A549 (cell line): ENCODE measurements around the gene TBC1D25. TPM values are rescaled to one million over a fixed set of nuclear protein-coding genes. Genes with fewer than 3 reads are reported as not detected.

Experiments used
- ATAC-seq, 2 experiments: fragments of 200-7000 bp in 1 of 2; fragments of >200 bp in 1 of 2; cut with Nextera tagmentation in 1 of 2; cut with Tn5 transposase in 1 of 2; 3 replicates each; pipeline versions ENCODE4 v1.8.0 to v1.9.1; 2018 to 2020; ENCODE audit warnings: mild to moderate bottlenecking in 1 of 2, moderate library complexity in 1 of 2
- CTCF ChIA-PET: fragments of 300-600 bp; sonication (Branson Sonifier 250); formaldehyde crosslinking; extraction: SDS; loops from one replicate; lab custom pipeline; 2021; ENCODE audit warnings: antibody characterized with exemption, inconsistent platforms; lab: Yijun Ruan, JAX
- POLR2A ChIA-PET: fragments of 350-600 bp; formaldehyde crosslinking; extraction: SDS; loops from one replicate; lab custom pipeline; 2021; ENCODE audit warnings: antibody characterized with exemption, inconsistent platforms; lab: Yijun Ruan, JAX
- DNase-seq, 2 experiments: peaks; one replicate each; pipeline versions ENCODE4 v3.0.0 to v3.0.0-alpha.2; 2011 to 2016; ENCODE audit warnings: low read depth in 1 of 2, low spot score in 1 of 2
- FAIRE-seq: peaks from 2 replicates; lab custom pipeline; 2011; peaks lifted over from hg19 to GRCh38; lab: Jason Lieb, UNC
- H3K27ac ChIP-seq, 2 experiments: fragments of >200 bp; sonication (Bioruptor Twin); formaldehyde crosslinking; 3 replicates each; pipeline ENCODE4 v1.5.1; 2016 to 2017
- H3K4me1 ChIP-seq: fragments of >200 bp; sonication (Bioruptor Twin); formaldehyde crosslinking; 3 replicates; pipeline ENCODE4 v1.6.1; 2016
- H3K4me2 ChIP-seq: fragments of >200 bp; sonication (Bioruptor Twin); formaldehyde crosslinking; 3 replicates; pipeline ENCODE4 v1.6.1; 2016
- H3K4me3 ChIP-seq: fragments of >200 bp; sonication (Bioruptor Twin); formaldehyde crosslinking; 3 replicates; pipeline ENCODE4 v1.5.1; 2016
- H3K9me3 ChIP-seq: fragments of >200 bp; sonication (Bioruptor Twin); formaldehyde crosslinking; 3 replicates; pipeline ENCODE4 v1.6.1; 2016
- BHLHE40 ChIP-seq: IDR thresholded peaks from 2 replicates; pipeline ENCODE4 v1.6.1; 2012; ENCODE audit warnings: low read depth, low read length, inconsistent platforms
- CEBPB ChIP-seq, 2 experiments: fragments of >200 bp in 1 of 2; sonication (Bioruptor Twin) in 1 of 2; formaldehyde crosslinking in 1 of 2; IDR thresholded peaks; 2 replicates each; pipeline ENCODE4 v1.6.1; 2012 to 2016
- CHD4 ChIP-seq: fragments of 200-600 bp; sonication (generic); IDR thresholded peaks from 2 replicates; pipeline ENCODE4 v1.6.1; 2016; ENCODE audit warnings: antibody characterized with exemption, mild to moderate bottlenecking, borderline replicate concordance
- EHF ChIP-seq: fragments of 250-450 bp; sonication (Bioruptor Pico); IDR thresholded peaks from 2 replicates; pipeline ENCODE4 v1.5.0; 2020; ENCODE audit warnings: mild to moderate bottlenecking
- ESRRA ChIP-seq: fragments of 150-350 bp; IDR thresholded peaks from 2 replicates; pipeline ENCODE4 v1.6.1; 2014; ENCODE audit warnings: mild to moderate bottlenecking, low read length, borderline replicate concordance
- FOSL2 ChIP-seq, 2 experiments: fragments of 450-650 bp in 1 of 2; fragments of >200 bp in 1 of 2; sonication (Bioruptor Twin) in 1 of 2; formaldehyde crosslinking; IDR thresholded peaks; 2 replicates each; pipeline versions ENCODE4 v1.5.0 to v1.6.1; 2016 to 2020; ENCODE audit warnings: mild to moderate bottlenecking in 1 of 2, moderate library complexity in 1 of 2
- GATA3 ChIP-seq: IDR thresholded peaks from 2 replicates; pipeline ENCODE4 v1.6.1; 2012; ENCODE audit warnings: borderline replicate concordance
- HDAC2 ChIP-seq: fragments of 200-600 bp; sonication (generic); IDR thresholded peaks from 2 replicates; pipeline ENCODE4 v1.6.1; 2016
- HES2 ChIP-seq: fragments of >200 bp; sonication (Bioruptor Twin); formaldehyde crosslinking; IDR thresholded peaks from 2 replicates; pipeline ENCODE4 v1.6.1; 2016
- HOXB13 ChIP-seq: fragments of 250-450 bp; sonication (Bioruptor Pico); IDR thresholded peaks from 2 replicates; pipeline ENCODE4 v1.5.0; 2020; ENCODE audit warnings: low read depth, mild to moderate bottlenecking, moderate library complexity
- HOXB5 ChIP-seq: fragments of 250-450 bp; sonication (Bioruptor Pico); IDR thresholded peaks from 2 replicates; pipeline ENCODE4 v1.5.0; 2020; ENCODE audit warnings: mild to moderate bottlenecking, moderate library complexity
- JUNB ChIP-seq: fragments of >200 bp; sonication (Bioruptor Twin); formaldehyde crosslinking; IDR thresholded peaks from 2 replicates; pipeline ENCODE4 v1.6.1; 2016
- KDM5A ChIP-seq: fragments of 200-600 bp; sonication (generic); IDR thresholded peaks from 2 replicates; pipeline ENCODE4 v1.6.1; 2016; ENCODE audit warnings: antibody characterized with exemption, mild to moderate bottlenecking
- MAZ ChIP-seq: fragments of 150-350 bp; IDR thresholded peaks from 2 replicates; pipeline ENCODE4 v1.6.1; 2014; ENCODE audit warnings: antibody characterized with exemption, low read depth, low read length, borderline replicate concordance
- MYC ChIP-seq: IDR thresholded peaks from 2 replicates; pipeline ENCODE4 v1.6.1; 2012; ENCODE audit warnings: mild to moderate bottlenecking, inconsistent platforms, low read length, improper control_type of control experiment, borderline replicate concordance
- NFE2L2 ChIP-seq: fragments of 150-350 bp; conservative IDR thresholded peaks from 2 replicates; pipeline ENCODE4 v1.6.1; 2014; ENCODE audit warnings: low read length
- NPAS2 ChIP-seq: fragments of 250-450 bp; sonication (Bioruptor Pico); IDR thresholded peaks from 2 replicates; pipeline ENCODE4 v1.8.0; 2022; ENCODE audit warnings: mild to moderate bottlenecking, moderate library complexity, borderline replicate concordance
- NR3C1 ChIP-seq: fragments of >200 bp; sonication (Bioruptor Twin); formaldehyde crosslinking; IDR thresholded peaks from 3 replicates; pipeline ENCODE4 v1.6.1; 2017
- PBX3 ChIP-seq: IDR thresholded peaks from 2 replicates; pipeline ENCODE4 v1.6.1; 2012
- RFX5 ChIP-seq: fragments of 450-650 bp; IDR thresholded peaks from 2 replicates; pipeline ENCODE4 v1.7.1; 2014; ENCODE audit warnings: antibody characterized with exemption, mild to moderate bottlenecking, moderate library complexity
- ZC3H11A ChIP-seq: fragments of 450-650 bp; IDR thresholded peaks from 2 replicates; pipeline ENCODE4 v1.6.1; 2014; ENCODE audit warnings: antibody characterized with exemption, mild to moderate bottlenecking
- ZFP36 ChIP-seq: fragments of 450-650 bp; IDR thresholded peaks from 2 replicates; pipeline ENCODE4 v1.6.1; 2014; ENCODE audit warnings: borderline replicate concordance; ENCODE audit not compliant: partially characterized antibody
- ZNF302 ChIP-seq: fragments of 250-450 bp; sonication (Bioruptor Pico); IDR thresholded peaks from 2 replicates; pipeline ENCODE4 v1.9.0; 2021; ENCODE audit warnings: inconsistent platforms, mild to moderate bottlenecking, moderate library complexity
- ZSCAN20 ChIP-seq: fragments of 250-450 bp; sonication (Bioruptor Pico); IDR thresholded peaks from 2 replicates; pipeline ENCODE4 v1.8.0; 2022; ENCODE audit warnings: mild to moderate bottlenecking, moderate library complexity
- whole genome bisulfite sequencing: methylation state at CpG from one replicate; pipeline ENCODE4 v1.1.6; 2017; ENCODE audit errors: missing lambda C conversion rate; 5-methylcytosine and 5-hydroxymethylcytosine counted together
- polyA plus RNA-seq, 4 experiments: library from polyadenylated mRNA; depleted of rRNA in 3 of 4; stranded (reverse); fragments of >200 nt; fragmentation: RNase III in 1 of 4; extraction: RNeasy Plus Mini Kit Qiagen cat#74134 plus additional on column Dnase treatment in 1 of 4; gene quantifications; 2 replicates in 3 of 4; 3 replicates in 1 of 4; pipeline ENCODE4 v1.2.3, GENCODE V29; 2011 to 2017
- TF ChIP-seq, protein P1 (sequence below): fragments of 250-450 bp; sonication (Bioruptor Pico); IDR thresholded peaks from 2 replicates; pipeline ENCODE4 v1.5.0; 2021; ENCODE audit warnings: mild to moderate bottlenecking, moderate library complexity, borderline replicate concordance
- TF ChIP-seq, protein P2 (sequence below): fragments of 450-650 bp; IDR thresholded peaks from 2 replicates; pipeline ENCODE4 v1.6.1; 2014; ENCODE audit warnings: antibody characterized with exemption

The TBC1D25 gene
- polyA plus RNA-seq, 2 of the 4 experiments (the other 2 are of a cell fraction), result 8.6 to 13.0 TPM

GRCh38 chrX:48601741-48602394 is 62.4 kb downstream of the TBC1D25 start:
- no peak overlapping the region for H3K4me2 ChIP-seq
- H3K27ac ChIP-seq, result no peak overlapping the region
- WGBS, result 78% methylated on average over 9 of the region's 17 CpGs
- H3K4me3 ChIP-seq, result no peak overlapping the region
- FAIRE-seq (no peak), DNase-seq (no peak), ATAC-seq (no peak)
- peaks cover 9% of the 10 kb centered on the region; the same call in 2 of the 3 replicates for H3K4me1 ChIP-seq
- ChIA-PET CTCF (no interaction called here), POLR2A (no interaction called here)
- TF ChIP-seq NR3C1 (no peak), HOXB5 (CRISPR knock-in tag) (no peak), ESRRA (no peak), HDAC2 (no peak), PBX3 (no peak), FOSL2 (IDR thresholded peaks at IDR 0.05) (no peak), FOSL2 (CRISPR knock-in tag; IDR thresholded peaks at IDR 0.05) (no peak), BHLHE40 (no peak), JUNB (no peak), KDM5A (no peak), CEBPB (IDR thresholded peaks at IDR 0.05) (no peak), CHD4 (no peak), MYC (no peak)
- TF ChIP-seq, protein P1, sequence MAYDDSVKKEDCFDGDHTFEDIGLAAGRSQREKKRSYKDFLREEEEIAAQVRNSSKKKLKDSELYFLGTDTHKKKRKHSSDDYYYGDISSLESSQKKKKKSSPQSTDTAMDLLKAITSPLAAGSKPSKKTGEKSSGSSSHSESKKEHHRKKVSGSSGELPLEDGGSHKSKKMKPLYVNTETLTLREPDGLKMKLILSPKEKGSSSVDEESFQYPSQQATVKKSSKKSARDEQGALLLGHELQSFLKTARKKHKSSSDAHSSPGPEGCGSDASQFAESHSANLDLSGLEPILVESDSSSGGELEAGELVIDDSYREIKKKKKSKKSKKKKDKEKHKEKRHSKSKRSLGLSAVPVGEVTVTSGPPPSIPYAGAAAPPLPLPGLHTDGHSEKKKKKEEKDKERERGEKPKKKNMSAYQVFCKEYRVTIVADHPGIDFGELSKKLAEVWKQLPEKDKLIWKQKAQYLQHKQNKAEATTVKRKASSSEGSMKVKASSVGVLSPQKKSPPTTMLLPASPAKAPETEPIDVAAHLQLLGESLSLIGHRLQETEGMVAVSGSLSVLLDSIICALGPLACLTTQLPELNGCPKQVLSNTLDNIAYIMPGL (CRISPR knock-in tag), result no peak
- TF ChIP-seq, protein P2, sequence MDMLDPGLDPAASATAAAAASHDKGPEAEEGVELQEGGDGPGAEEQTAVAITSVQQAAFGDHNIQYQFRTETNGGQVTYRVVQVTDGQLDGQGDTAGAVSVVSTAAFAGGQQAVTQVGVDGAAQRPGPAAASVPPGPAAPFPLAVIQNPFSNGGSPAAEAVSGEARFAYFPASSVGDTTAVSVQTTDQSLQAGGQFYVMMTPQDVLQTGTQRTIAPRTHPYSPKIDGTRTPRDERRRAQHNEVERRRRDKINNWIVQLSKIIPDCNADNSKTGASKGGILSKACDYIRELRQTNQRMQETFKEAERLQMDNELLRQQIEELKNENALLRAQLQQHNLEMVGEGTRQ, result no peak
- H3K9me3 ChIP-seq, result no peaks in the 10 kb centered on the region

- POLR2A ChIA-PET, result no interaction called here
These were observed 65.2 kb downstream of the TBC1D25 start for GRCh38 chrX:48604701-48605100.

More at GRCh38 chrX:48604701-48605100, 65.2 kb downstream of the TBC1D25 start:
- no peak overlapping the region for H3K4me3 ChIP-seq
- WGBS, result 74% methylated on average over 3 of the region's 16 CpGs
- CTCF ChIA-PET, result interaction anchor here (0.6 to 1.2 kb wide), 3 partner anchors 10 to 342 kb away, joined by 3 to 4 read pairs (median 3); no protein-coding TSS in a partner anchor
- DNase-seq (no peak), FAIRE-seq (no peak), ATAC-seq (no peak)
- H3K4me1 ChIP-seq, result no peaks in the 10 kb centered on the region
- TF ChIP-seq HDAC2, result no peak
- no peak for TF ChIP-seq NFE2L2
- no peak for TF ChIP-seq ZNF302
- no peak for TF ChIP-seq BHLHE40
- TF ChIP-seq MAZ, result no peak
- no peak for TF ChIP-seq NPAS2 (CRISPR knock-in tag)
- TF ChIP-seq RFX5, result no peak
- no peak for TF ChIP-seq GATA3
- no peak for TF ChIP-seq ZFP36
- no peak for TF ChIP-seq ZC3H11A
- TF ChIP-seq ZSCAN20 (CRISPR knock-in tag), result no peak
- TF ChIP-seq PBX3, result no peak
- no peak for TF ChIP-seq HOXB13
- TF ChIP-seq JUNB, result no peak
- no peak for TF ChIP-seq HES2
- TF ChIP-seq EHF (CRISPR knock-in tag), result no peak
- no peak for TF ChIP-seq NR3C1
- no peak overlapping the region for H3K4me2 ChIP-seq
- no peak overlapping the region for H3K27ac ChIP-seq
- H3K9me3 ChIP-seq, result no peaks in the 10 kb centered on the region
